Measurements from ENCODE around the gene LYL1.

DNA sequence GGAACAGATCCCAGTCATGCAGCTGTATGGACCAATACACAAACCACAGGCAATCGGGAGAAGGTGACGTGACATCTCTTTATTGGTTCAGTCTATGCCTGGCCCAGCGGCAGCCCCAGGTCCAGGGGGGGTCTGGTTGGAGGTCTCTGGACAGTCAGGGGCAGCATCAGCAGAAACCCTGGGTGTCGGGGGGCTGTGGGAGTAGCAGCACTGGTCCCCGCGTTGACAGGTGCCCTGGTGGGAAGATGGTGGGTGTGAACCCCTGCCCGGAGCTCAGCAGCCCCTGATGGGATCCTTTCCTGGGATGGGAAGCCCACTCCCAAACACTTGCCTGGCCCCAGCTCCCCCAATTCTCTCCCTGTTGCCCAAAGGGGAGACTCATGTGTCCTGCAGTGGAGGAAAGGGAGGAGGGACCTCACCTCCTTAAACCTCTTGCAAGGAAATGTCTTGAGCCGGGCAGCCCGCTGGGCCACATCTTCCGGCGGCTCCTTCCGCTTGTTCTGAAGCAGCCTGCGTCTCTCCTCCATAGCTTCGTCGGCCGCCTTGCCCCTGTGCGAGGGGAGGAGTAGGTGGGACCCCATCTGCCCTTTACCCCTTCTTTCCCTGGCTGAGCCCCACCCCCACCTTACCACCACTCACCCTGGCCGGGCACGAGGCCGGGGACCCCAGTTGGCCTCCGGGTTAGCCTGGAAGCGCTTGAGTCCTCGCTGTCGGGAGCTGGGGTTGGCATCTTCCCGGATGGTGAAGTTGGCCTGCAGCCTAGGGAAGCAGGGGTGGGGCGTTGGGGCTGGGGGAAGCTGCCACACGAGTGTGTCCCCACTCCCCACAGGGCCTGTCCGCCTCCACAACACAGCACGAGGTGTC is 2.4 kb upstream of the LYL1 start:
- TF ChIP-seq ZNF274 (IDR thresholded peaks at IDR 0.05; ENCODE audit: low read depth, low read length) (no peak), YY1 (IDR thresholded peaks at IDR 0.05; ENCODE audit: insufficient read depth, insufficient read length) (no peak), SUZ12 (IDR thresholded peaks at IDR 0.05; ENCODE audit: extremely low read depth, insufficient read depth, insufficient read length) (no peak)

All from NT2/D1 (cell line).